HL-60/S4 treated with phorbol 12-myristate 13-acetate at 8.2 ng/mL for 4 days and 3 days (cell line): Measurements from ENCODE around the gene ALPL.

ENCODE experiments used
- in situ Hi-C: fragments of 300-500 bp; cut with MboI; formaldehyde crosslinking; loops from 2 replicates; pipeline ENCODE4 v1.15.0; 2022; ENCODE audit warnings: low sequenced_read_pairs

The ALPL gene

GRCh38 chr1:21614419-21615115 is 105.3 kb downstream of the ALPL start:
- in situ Hi-C loops, result no loop called here

- in situ Hi-C loops, result no loop called here
Measured at GRCh38 chr1:21616372-21616771, 107.1 kb downstream of the ALPL start.

- in situ Hi-C loops, result no loop called here
Measured at GRCh38 chr1:21617126-21617738, 108.0 kb downstream of the ALPL start.

- in situ Hi-C loops, result no loop called here
Measured at GRCh38 chr1:21618059-21618458, 108.8 kb downstream of the ALPL start.

GRCh38 chr1:21618561-21619374 is 109.5 kb downstream of the ALPL start:
- in situ Hi-C loops, result no loop called here

- in situ Hi-C loops, result no loop called here
Measured at GRCh38 chr1:21619375-21619947, 110.2 kb downstream of the ALPL start.

- in situ Hi-C loops, result no loop called here
Measured at GRCh38 chr1:21620011-21620410, 110.8 kb downstream of the ALPL start.

- in situ Hi-C loops, result no loop called here
Measured at GRCh38 chr1:21620496-21620895, 111.3 kb downstream of the ALPL start.

GRCh38 chr1:21621051-21621450 is 111.8 kb downstream of the ALPL start:
- in situ Hi-C loops, result no loop called here

GRCh38 chr1:21621761-21622436 is 112.7 kb downstream of the ALPL start:
- in situ Hi-C loops, result no loop called here

- in situ Hi-C loops, result no loop called here
Measured at GRCh38 chr1:21622466-21623315, 113.5 kb downstream of the ALPL start.

- in situ Hi-C loops, result no loop called here
Measured at GRCh38 chr1:21623410-21623961, 114.3 kb downstream of the ALPL start.

GRCh38 chr1:21624571-21625389 is 115.6 kb downstream of the ALPL start:
- in situ Hi-C loops, result no loop called here

GRCh38 chr1:21625390-21626190 is 116.4 kb downstream of the ALPL start:
- in situ Hi-C loops, result no loop called here

- in situ Hi-C loops, result no loop called here
Measured at GRCh38 chr1:21626921-21627339, 117.7 kb downstream of the ALPL start.
